Bronchial epithelial cell (primary cell): ENCODE measurements around the gene SURF4. TPM values are rescaled to one million over a fixed set of nuclear protein-coding genes. Genes with fewer than 3 reads are reported as not detected.

Source experiments
- DNase-seq: peaks from one replicate; pipeline ENCODE4 v3.0.0-alpha.2; 2010; ENCODE audit warnings: low read depth
- FAIRE-seq: peaks from 2 replicates; lab custom pipeline; 2011; peaks lifted over from hg19 to GRCh38; lab: Jason Lieb, UNC
- H3K27me3 ChIP-seq: 2 replicates; pipeline ENCODE4 v1.5.1; 2011; ENCODE audit warnings: low read length; ENCODE audit not compliant: control insufficient read depth, insufficient read depth
- H3K36me3 ChIP-seq: 2 replicates; pipeline ENCODE4 v1.5.1; 2011; ENCODE audit warnings: low read length; ENCODE audit not compliant: control insufficient read depth, insufficient read depth
- H3K4me3 ChIP-seq: 2 replicates; pipeline ENCODE4 v1.5.1; 2011; ENCODE audit warnings: mild to moderate bottlenecking, low read depth, low read length, control low read depth
- CTCF ChIP-seq: IDR thresholded peaks from 2 replicates; pipeline ENCODE4 v1.5.1; 2011; ENCODE audit warnings: mild to moderate bottlenecking, moderate library complexity, low read length, control low read depth, inconsistent platforms; ENCODE audit not compliant: insufficient read depth, severe bottlenecking
- total RNA-seq: library from RNA; depleted of rRNA; stranded (reverse); fragments of >200 nt; gene quantifications from 2 replicates; pipeline ENCODE4 v1.2.1, GENCODE V29; 2014

SURF4 gene
- total RNA-seq, 1 donor from 2014 or later = 295 TPM

DNA sequence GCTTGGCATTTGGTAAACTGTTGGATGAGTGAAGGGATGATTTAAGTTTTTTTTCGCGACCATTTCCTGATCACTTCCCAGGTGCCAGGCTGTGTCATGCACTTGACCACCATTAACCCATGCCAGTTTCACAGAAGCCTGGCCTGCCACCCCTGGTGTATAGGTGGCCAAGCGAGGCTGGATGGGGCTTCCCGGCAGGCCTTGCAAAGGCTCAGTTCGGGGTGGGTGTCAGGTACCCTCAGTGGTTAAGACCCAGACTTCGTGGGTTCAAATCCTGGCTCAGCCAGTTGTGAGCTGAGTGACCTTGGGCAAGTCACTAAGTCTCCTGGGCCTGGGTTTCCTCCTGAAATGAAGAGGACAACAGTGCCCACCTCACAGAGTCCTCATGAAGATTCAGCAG, 30.3 kb downstream of the SURF4 start:
- H3K27me3 ChIP-seq = no peaks in the 10 kb centered on the region
- FAIRE-seq (no peak), DNase-seq (no peak)
- no peak overlapping the region for H3K4me3 ChIP-seq
- no peak for TF ChIP-seq CTCF
- peaks cover 47% of the 10 kb centered on the region for H3K36me3 ChIP-seq

DNA sequence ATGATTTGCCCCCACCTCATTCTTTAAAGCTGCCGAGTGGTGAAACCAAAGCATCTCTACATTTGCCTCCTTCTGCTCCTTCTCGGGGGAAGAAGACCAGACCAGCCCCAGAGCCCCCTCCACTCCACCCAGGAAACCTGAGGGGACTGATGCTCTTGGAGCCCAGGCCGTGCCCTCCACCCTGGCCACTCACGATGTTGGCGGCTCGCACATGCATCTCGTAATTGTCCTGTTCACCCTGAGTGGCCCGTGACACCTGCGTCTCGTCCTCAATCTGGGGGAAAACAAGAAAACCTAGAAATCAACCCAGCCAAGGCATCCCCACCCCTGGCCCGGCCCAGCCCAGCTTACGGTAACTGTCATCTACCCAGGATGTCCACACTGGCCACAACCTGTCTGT, 30.9 kb downstream of the SURF4 start:
- Histone ChIP-seq H3K36me3 (peaks cover 45% of the 10 kb centered on the region), H3K27me3 (no peaks in the 10 kb centered on the region), H3K4me3 (no peak overlapping the region)
- DNase-seq = no peak
- TF ChIP-seq CTCF = no peak
- FAIRE-seq = no peak

DNA sequence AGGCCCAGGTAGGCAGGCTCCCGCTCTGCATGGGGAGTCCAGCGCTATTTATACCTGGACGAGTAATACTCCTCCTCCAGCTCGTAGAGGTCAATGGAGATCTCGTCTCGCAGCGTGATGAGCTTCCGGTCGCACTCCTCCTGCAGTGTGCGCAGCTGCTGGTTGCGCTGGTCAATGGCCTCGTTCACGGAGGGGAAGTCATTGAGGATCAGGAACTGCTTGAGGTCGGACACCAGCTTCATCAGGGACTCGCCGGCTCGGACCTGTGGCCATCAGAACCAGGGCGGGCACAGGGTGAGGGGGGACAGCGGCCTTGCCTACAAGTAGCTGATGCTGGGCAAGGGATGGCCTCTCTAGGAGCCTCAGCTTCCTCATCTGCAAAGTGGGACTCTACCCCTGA, 31.8 kb downstream of the SURF4 start:
- TF ChIP-seq CTCF = no peak
- Histone ChIP-seq H3K27me3 (no peaks in the 10 kb centered on the region), H3K36me3 (peaks cover 42% of the 10 kb centered on the region), H3K4me3 (no peak overlapping the region)
- peak; percentile 36 for FAIRE-seq
- no peak for DNase-seq

DNA sequence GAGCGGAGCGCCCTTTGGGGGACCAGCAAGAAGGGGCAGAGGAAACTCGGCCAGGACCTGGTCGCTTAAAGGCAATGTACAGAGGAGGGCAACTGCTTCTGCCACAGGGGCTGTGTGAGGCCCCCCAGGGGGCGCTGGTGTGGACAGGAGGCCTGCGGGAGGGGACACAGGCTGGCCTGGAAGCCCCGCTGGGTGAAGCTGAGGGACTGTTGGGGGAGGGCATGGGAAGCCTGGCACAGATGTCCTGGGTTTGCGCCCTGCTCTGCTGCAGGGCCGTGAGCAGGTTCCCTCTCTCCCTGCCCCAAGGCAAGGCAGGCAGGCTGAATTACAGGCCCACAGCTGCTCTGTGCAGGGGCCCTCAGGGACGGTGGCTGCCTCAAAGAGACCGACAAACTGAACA, 33.3 kb downstream of the SURF4 start:
- TF ChIP-seq CTCF = peak; percentile 10
- DNase-seq (no peak), FAIRE-seq (no peak)
- Histone ChIP-seq H3K36me3 (peaks cover 40% of the 10 kb centered on the region), H3K4me3 (no peak overlapping the region), H3K27me3 (no peaks in the 10 kb centered on the region)

GRCh38 chr9:133342069-133342406, 33.8 kb downstream of the SURF4 start:
- FAIRE-seq = no peak
- Histone ChIP-seq H3K36me3 (peaks cover 40% of the 10 kb centered on the region), H3K27me3 (no peaks in the 10 kb centered on the region), H3K4me3 (no peak overlapping the region)
- TF ChIP-seq CTCF = peak; percentile 38
- DNase-seq = no peak

DNA sequence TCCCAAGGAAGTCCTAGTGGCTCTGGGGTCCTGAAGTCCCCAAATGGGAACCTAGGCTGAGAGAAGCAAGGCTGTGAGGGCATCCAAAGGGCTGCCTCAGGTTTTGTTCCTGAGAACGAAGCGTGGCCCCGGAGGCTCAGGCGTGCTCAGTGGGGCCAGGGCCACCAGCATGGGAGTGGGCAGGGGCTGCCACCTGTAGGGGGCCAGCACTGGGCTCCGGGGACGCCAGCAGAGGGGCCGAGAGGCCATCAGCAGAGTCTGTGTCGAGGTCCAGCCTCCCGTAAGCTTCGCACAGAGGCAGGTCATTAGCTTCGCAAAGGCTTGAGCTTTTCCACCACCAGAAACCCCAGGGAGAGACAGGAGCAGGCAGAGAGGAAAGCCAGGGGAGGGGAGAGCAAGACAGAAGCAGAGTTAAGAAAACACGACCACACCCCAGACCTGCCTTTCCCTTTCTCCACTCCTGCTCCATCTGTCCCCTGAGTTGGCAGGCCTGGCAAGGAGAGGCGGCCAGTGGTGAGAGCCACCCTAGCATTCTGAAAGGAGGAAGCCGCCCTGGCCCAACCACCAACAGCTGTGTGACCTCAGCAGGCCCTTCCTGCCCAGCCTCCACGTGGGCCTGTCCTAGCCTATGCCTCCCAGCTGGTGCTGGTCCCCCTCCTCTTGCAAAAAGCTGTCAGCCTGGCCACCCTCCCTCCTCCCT, 34.3 kb downstream of the SURF4 start:
- no peak for TF ChIP-seq CTCF
- no peak for FAIRE-seq
- Histone ChIP-seq H3K27me3 (no peaks in the 10 kb centered on the region), H3K4me3 (no peak overlapping the region), H3K36me3 (peaks cover 40% of the 10 kb centered on the region)
- DNase-seq = no peak
